Stimulated activated CD4-positive, alpha-beta T cell treated with anti-CD3 and anti-CD28 coated beads, TNF-alpha, amount 100 ng/mL, for 4 hours (primary cell): ENCODE measurements around the gene TSPAN15.
A peak's percentile ranks its signal among the peaks of the same experiment; 100 is the strongest.

Experiments used
- DNase-seq, 3 experiments: peaks; one replicate each; pipeline ENCODE4 v3.0.0-alpha.2; 2020; ENCODE audit warnings: low read depth in 3 of 3

TSPAN15 gene

DNA sequence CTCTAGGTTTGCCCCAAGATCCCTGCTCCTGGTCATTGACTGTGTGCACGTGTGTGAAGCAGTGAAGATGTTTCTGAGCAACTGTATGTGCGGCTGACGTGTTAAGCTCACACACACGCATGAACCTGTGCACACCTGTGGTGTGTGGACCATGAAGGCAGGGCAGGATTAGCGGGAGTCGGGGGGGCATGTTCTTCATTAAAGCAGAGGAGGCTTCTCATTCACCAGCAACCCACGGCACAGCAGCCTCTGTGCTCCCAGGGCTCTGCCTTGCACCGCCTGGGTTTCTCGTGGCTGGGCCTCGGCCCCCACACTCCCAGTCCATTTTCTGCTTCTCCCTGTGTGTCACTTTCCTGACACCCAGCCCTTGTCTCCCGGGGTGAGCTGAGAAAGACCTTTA is 33.7 kb upstream of the TSPAN15 start:
- no peak for DNase-seq

DNA sequence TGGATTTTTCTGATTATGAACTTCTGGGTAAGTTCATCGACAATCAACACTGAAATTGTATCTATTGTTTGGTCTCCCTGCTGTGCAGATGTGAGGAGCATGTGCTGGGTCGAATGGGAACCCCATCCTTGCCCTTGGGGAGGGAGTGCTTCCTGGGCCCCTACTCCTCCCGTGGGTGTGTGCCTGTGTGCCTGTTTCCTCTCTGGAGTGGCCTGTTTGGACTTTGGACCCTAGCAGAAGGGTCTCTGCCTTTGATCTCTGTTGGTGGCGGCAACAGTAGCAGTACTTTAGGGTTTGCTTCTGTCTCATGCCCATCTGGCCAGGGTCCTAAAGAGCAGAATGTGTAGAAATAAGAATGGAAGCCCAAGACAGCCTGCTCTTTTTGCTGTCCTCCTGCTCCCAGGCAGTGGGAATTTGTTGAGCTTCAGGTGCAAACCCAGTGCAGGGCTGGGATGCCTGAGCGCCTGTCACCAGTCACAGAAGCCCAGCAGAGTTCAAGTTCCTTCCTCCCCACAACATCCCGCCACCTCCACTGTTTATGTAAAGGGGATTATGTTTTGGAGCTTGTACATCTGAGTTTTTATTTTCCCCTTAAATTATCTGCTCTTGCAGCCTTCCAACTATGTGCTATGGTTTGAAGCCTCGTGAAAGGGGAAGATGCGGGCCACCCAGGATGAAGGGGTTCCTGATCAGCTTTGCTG is 33.1 kb upstream of the TSPAN15 start:
- DNase-seq: no peak

GRCh38 chr10:69419096-69419743 is 32.0 kb upstream of the TSPAN15 start:
- no peak for DNase-seq

GRCh38 chr10:69419744-69420126 is 31.5 kb upstream of the TSPAN15 start:
- DNase-seq: no peak

GRCh38 chr10:69421611-69422308 is 29.5 kb upstream of the TSPAN15 start:
- no peak for DNase-seq

GRCh38 chr10:69422676-69423075 is 28.6 kb upstream of the TSPAN15 start:
- DNase-seq: no peak

GRCh38 chr10:69425041-69425440 is 26.2 kb upstream of the TSPAN15 start:
- DNase-seq: no peak

DNA sequence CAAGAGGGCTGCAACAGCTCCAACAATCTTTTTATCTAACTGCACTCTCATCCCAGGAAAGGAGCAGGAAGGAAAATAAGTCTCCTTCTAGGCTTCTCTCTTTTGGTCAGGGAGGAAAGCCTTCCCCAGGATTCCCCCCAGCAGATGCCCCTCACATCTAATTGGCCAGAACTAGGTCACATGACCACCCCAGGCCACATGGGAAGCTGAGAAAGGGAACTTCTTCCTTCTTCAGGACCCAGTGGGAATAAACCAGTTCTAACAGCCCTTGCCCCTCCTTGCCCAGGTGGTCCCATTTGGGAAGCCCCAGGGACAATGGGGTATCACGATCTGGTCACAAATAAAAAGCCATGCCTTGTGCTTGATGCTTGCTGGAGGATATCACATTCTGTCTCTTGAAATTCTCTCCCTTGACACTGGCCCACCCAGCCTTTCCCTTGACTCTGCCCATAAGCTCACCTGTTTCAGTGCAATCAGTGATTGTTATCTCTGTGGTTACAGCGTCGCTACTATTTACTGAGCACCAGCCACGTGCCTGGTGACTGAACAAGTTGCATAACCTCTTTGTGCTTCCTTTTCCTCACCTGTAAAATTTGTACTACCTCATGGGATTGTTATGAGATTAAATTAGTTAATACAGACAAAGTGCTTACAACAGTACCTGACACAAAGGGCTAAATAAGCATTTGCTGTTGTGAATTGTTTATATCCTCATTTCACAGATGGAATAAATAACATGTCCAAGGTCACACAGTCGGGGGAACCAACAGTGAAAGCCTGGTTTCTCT is 25.6 kb upstream of the TSPAN15 start:
- DNase-seq: peak in 1 of 3 experiments; percentile 17

- no peak for DNase-seq
Measured at GRCh38 chr10:69426376-69426727, 24.9 kb upstream of the TSPAN15 start.

DNA sequence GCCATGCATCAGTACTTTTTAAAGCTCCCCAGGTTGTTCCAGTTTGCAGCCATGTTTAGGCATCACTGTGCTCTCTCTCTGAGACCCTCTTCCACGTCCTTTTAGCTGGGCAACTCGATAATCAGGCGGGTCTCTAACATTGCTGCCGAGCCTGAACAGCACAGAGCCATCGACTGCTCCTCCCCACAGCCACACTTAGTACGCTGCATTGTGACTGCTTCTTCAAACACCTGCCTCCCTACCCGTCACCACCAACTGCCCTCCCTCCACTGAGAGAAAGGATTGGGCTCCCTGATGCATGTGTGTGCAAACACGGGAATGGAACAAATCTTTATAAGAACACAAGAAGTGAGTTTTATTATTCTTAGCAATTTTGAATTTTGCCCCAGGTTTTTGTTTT is 23.1 kb upstream of the TSPAN15 start:
- DNase-seq: no peak

GRCh38 chr10:69434169-69434568 is 17.1 kb upstream of the TSPAN15 start:
- DNase-seq: no peak

GRCh38 chr10:69434926-69435325 is 16.3 kb upstream of the TSPAN15 start:
- no peak for DNase-seq

DNA sequence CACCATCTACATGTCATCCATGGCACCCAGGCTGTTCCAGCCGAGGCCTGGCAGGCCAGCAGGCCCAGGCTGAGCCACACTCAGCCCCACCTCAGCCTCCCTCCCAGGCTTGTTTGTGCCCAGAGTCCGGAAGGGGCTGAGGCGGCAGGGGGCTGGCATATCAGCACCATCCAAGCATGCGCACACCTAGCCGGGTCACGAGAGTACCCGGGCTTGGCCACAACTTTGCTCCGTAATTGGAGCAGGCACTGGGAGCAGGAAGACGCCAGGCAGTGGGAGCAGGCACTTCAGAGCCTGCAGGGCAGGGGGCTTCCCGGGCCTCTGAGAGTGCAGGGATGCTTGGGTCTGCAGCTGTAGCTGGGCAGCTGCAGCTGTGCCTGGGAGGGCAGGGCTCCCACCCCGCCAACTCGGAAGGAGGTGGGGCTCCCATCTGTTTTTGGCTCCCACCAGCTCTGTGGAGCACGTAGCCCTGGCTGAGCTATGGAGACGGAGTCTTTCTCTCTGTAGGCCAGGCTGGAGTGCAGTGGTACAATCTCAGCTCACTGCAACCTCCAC is 15.2 kb upstream of the TSPAN15 start:
- no peak for DNase-seq

DNA sequence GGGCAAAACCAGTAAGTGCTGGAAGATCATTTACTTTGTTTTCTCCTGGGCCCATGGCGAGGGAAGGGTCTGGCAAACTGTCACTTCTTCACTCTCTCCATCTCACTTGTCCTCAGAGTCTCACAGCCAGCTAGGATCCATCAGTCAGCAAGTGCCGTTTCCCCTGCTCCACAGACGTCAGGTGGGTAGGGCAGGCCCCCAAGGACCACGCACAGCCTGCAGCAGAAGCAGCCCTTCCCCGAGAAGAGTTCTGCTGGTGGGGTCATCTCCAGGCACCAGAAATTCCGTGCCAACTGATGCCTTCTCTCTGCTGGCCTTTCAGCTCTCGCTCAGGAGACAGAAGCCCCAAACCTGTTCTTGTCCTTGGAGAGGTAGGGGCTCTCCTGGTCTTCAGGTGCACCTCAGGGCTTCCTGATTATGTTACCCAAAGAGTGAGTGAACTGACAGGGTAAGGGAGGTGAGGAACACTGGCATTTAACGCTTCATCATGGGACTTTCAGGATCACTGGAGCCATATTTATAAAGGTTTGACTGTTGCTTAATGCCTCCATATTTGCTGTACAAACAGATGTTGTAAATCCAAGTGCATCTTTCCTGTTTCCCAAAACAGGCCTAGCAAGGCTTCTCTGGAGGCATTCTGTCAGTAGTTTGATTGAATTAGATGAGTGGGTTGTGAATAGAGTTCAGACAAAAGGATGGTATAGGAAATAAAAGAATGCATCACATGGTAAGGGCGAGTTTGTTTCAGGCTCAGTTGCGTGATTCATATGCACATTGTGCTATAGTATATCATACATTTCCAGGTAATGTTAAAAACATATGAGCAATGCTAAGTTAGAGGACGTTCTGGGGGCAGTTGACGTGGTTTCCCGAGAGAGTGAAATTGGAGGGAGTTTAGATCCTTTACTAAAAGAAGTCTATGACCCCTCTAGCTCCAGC is 13.7 kb upstream of the TSPAN15 start:
- no peak for DNase-seq

DNA sequence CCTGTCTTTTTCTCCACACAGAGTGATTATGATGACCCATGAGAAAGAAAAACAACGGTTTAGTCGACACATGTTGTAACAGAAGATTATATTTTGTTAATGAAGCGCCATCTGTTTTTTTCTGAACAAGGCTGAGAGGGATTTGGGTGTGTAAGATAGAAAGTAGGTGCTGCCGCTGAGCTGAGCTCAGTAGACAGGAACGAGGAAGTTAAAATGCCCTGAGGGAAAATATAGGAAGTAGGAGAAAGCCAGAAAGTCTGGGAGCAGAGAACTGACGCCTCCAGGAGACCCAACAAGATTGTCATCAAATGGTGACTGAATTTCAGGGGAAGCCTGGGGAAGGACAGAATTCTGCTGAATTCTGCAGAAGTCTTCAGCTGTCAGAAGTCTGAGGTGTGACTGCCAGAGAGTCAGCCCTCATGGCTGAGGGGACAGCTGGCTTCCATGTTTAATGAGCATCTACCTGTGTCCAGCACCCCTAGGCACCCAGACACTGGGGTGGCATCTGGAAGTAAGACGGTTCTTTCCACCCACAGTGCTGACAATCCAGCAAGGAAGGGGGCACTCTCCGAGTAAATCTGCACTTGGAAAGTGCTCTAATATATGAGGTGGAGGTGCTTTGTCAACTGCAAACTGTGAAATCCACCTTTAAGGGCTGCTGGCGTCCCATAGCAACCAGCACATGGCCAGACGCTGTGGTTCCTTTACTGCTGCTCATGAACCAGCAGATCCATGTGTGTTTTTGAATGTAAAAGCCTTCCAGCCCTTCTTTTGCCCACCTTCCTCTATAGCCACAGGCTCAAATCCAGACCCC is 12.5 kb upstream of the TSPAN15 start:
- no peak for DNase-seq

DNA sequence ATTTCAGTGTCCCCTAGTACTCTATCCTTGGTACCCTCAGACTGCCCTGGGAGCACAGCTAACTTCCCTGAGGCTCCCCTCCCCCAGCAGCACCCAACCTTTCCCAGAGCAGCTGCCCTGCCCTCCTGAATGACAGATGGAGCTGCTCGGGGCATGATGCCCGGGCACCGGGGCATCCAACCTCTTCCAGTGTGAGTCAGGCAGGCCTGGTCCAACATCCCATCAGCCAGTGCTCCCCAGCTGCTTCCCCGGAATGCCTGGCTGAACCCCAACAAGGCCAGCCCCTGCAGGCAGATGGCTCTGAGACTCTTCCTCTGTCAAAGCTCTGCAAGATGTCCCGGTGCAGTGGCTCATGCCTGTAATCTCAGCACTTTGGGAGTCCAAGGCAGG is 11.9 kb upstream of the TSPAN15 start:
- DNase-seq: no peak

DNA sequence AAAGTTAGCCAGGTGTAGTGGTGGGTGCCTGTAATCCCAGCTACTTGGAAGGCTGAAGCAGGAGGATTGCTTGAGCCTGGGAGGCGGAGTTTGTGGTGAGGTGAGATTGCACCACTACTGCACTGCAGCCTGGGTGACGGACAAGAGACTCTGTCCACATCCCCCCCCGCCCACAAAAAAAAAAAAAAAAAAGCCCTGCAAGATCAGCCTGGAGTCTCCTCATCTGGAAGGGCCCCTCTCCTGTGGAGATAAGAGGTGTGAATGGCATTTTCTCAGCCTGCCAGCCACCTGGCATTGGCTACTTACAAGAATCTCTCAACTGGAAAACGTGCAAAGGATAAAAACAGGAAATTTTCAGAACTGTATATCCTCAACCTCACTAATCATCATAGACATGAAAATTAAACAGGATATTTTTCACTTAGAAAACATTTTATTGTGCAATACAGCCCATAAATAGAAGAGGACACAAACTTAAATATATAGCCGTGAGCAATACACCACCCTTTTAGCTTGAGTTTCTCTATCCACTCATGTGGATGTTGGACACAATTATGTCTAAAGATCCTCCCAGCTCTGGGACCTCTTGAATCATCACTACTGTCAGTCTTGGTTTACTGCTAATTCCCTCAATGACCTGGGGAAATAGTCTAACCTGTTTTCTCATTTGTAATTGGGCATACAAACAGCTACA is 11.3 kb upstream of the TSPAN15 start:
- DNase-seq: no peak

DNA sequence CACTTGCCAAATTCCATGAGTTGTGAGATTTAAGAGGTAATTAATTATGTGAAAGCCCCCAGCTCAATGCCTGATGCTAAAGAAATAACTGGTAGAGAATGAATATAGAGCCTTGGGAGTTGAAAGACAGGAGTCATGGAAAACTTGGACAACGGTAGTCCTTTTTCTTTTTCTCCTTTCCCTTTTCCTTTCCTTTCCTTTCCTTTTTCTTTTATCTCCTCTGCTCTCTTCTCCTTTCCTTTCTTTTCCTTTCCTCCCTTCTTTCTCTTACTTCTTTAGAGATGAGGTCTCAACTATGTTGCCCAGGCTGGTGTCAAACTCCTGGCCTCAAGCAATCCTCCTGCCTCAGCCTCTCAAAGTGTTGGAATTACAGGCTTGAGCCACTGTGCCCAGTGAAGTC is 7.9 kb upstream of the TSPAN15 start:
- no peak for DNase-seq

DNA sequence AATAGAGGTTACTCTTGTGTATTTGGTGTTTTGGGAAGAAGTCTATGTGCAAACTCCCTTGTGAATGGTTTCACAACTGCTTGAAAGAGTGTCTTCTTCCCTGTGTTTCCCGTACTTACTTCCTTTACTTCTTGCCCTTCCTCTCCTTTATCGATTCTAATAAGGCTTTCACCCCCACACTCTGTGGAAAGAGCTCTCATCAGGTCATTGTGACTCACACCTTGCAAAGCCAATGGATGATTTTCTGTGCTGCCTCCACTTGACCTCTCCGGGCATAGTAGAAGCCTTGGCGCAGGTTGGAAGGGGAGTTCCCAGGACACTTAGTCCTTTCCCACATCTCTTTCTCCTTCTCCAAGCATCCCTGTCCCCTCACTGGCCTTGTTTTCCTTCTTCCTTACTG is 6.2 kb upstream of the TSPAN15 start:
- no peak for DNase-seq

- DNase-seq: no peak
Measured at GRCh38 chr10:69446229-69446628, 5.0 kb upstream of the TSPAN15 start.
